CD14-positive monocyte (primary cell): ENCODE results near the gene POU2F1. TPM values are rescaled to one million over a fixed set of nuclear protein-coding genes. Genes with fewer than 3 reads are reported as not detected.
A peak's percentile ranks its signal among the peaks of the same experiment; 100 is the strongest.

Experiments used
- DNase-seq, 3 donors: peaks; one replicate each; pipeline ENCODE4 v3.0.0-alpha.2; 2011 to 2022
- H2AFZ ChIP-seq: 2 replicates; pipeline ENCODE4 v1.6.0; 2012; ENCODE audit warnings: mild to moderate bottlenecking, low read depth, low read length, inconsistent platforms; ENCODE audit not compliant: insufficient read depth, poor library complexity, severe bottlenecking
- H3K27ac ChIP-seq, 2 donors: 1 replicate in 1 of 2; 2 replicates in 1 of 2; pipeline ENCODE4 v1.5.1; 2012 to 2013; ENCODE audit warnings: low read length in 2 of 2, control low read depth in 1 of 2, inconsistent platforms in 1 of 2, low read depth in 1 of 2, mild to moderate bottlenecking in 1 of 2
- H3K27me3 ChIP-seq, 2 donors: one replicate each; pipeline versions ENCODE4 v1.6.0 to v1.6.1; 2011 to 2013; ENCODE audit warnings: low read length in 2 of 2; ENCODE audit not compliant: control insufficient read depth in 2 of 2, insufficient read depth in 2 of 2
- H3K36me3 ChIP-seq, 2 donors: replicated peaks in 1 of 2; 1 replicate in 1 of 2; 2 replicates in 1 of 2; pipeline versions ENCODE4 v1.5.1 to v1.6.1; 2012 to 2013; ENCODE audit warnings: low read length in 2 of 2, control low read depth in 1 of 2, inconsistent platforms in 1 of 2, mild to moderate bottlenecking in 1 of 2; ENCODE audit not compliant: insufficient read depth in 2 of 2, control insufficient read depth in 1 of 2
- H3K4me1 ChIP-seq, 2 donors: 1 replicate in 1 of 2; 2 replicates in 1 of 2; pipeline versions ENCODE4 v1.5.1 to v1.6.1; 2012 to 2013; ENCODE audit warnings: low read length in 2 of 2, control low read depth in 1 of 2, inconsistent platforms in 1 of 2, mild to moderate bottlenecking in 1 of 2, moderate library complexity in 1 of 2; ENCODE audit not compliant: insufficient read depth in 2 of 2, control insufficient read depth in 1 of 2
- H3K4me2 ChIP-seq: replicated peaks from 2 replicates; pipeline ENCODE3; 2012; ENCODE audit warnings: low read length, moderate library complexity, mild to moderate bottlenecking; ENCODE audit not compliant: poor library complexity, severe bottlenecking; ENCODE audit errors: extremely low read depth
- H3K4me3 ChIP-seq, 3 experiments: fragments of 200-600 bp in 1 of 3; sonication (generic) in 1 of 3; replicated peaks in 1 of 3; 1 replicate in 2 of 3; 2 replicates in 1 of 3; pipeline ENCODE4 v1.5.1; 2011 to 2013; ENCODE audit warnings: low read length in 3 of 3, mild to moderate bottlenecking in 3 of 3, control low read depth in 2 of 3, low read depth in 2 of 3, inconsistent platforms in 1 of 3, moderate library complexity in 1 of 3
- H3K79me2 ChIP-seq: 2 replicates; pipeline ENCODE4 v1.6.0; 2012; ENCODE audit warnings: mild to moderate bottlenecking, control low read depth, inconsistent platforms, low read length, moderate library complexity; ENCODE audit not compliant: insufficient read depth
- H3K9ac ChIP-seq: 2 replicates; pipeline ENCODE4 v1.6.0; 2017; ENCODE audit warnings: low read length, mild to moderate bottlenecking; ENCODE audit not compliant: insufficient read depth, poor library complexity, severe bottlenecking
- H3K9me3 ChIP-seq, 2 donors: replicated peaks in 1 of 2; 1 replicate in 1 of 2; 2 replicates in 1 of 2; pipeline versions ENCODE4 v1.5.1 to v1.6.1; 2012 to 2013; ENCODE audit warnings: low read length in 2 of 2, control low read depth in 1 of 2; ENCODE audit not compliant: control insufficient read depth in 1 of 2, insufficient read depth in 1 of 2
- H4K20me1 ChIP-seq: 2 replicates; pipeline ENCODE4 v1.6.0; 2012; ENCODE audit warnings: mild to moderate bottlenecking, low read length, control low read depth, moderate library complexity; ENCODE audit not compliant: insufficient read depth
- H3K27ac Mint-ChIP-seq, 7 donors: one replicate each; pipeline ENCODE4 v1.8.0; 2020; ENCODE audit warnings: mild to moderate bottlenecking in 7 of 7, mixed read lengths in 7 of 7, moderate library complexity in 6 of 7, inconsistent platforms in 2 of 7
- H3K27me3 Mint-ChIP-seq, 3 donors: one replicate each; pipeline ENCODE4 v1.8.0; 2021 to 2022; ENCODE audit warnings: low read depth in 3 of 3, mild to moderate bottlenecking in 3 of 3, mixed read lengths in 3 of 3, moderate library complexity in 3 of 3, inconsistent platforms in 1 of 3
- H3K36me3 Mint-ChIP-seq, 2 donors: one replicate each; pipeline ENCODE4 v1.8.0; 2020; ENCODE audit warnings: mixed read lengths in 2 of 2, inconsistent platforms in 1 of 2, mild to moderate bottlenecking in 1 of 2
- H3K4me1 Mint-ChIP-seq: one replicate; pipeline ENCODE4 v1.8.0; 2020; ENCODE audit warnings: mild to moderate bottlenecking, mixed read lengths
- H3K4me3 Mint-ChIP-seq, 2 donors: one replicate each; pipeline ENCODE4 v1.8.0; 2020; ENCODE audit warnings: mild to moderate bottlenecking in 2 of 2, mixed read lengths in 2 of 2, moderate library complexity in 1 of 2
- H3K9me3 Mint-ChIP-seq, 7 donors: one replicate each; pipeline ENCODE4 v1.8.0; 2020 to 2022; ENCODE audit warnings: mixed read lengths in 7 of 7, mild to moderate bottlenecking in 6 of 7, moderate library complexity in 6 of 7, inconsistent platforms in 2 of 7
- CTCF ChIP-seq: fragments of 200-600 bp; IDR thresholded peaks from one replicate; pipeline ENCODE4 v1.8.0; 2022; ENCODE audit warnings: antibody characterized with exemption, mild to moderate bottlenecking
- WGBS: methylation state at CpG from one replicate; pipeline ENCODE4 v1.1.5; 2013; ENCODE audit warnings: missing lambda C conversion rate; ENCODE audit not compliant: insufficient coverage; 5-methylcytosine and 5-hydroxymethylcytosine counted together
- intact Hi-C, 2 donors: fragments of 100-400 bp; cut with micrococcal nuclease; formaldehyde crosslinking; loops; one replicate each; pipeline versions ENCODE4 v1.15.0 to v1.15.1; 2023
- polyA plus RNA-seq, 3 donors: library from polyadenylated mRNA; depleted of rRNA in 1 of 3; unstranded in 2 of 3; stranded (reverse) in 1 of 3; fragments of 300-500 nt in 2 of 3; fragments of >200 nt in 1 of 3; fragmentation: Illumina TruSeq in 2 of 3; gene quantifications; 1 replicate in 2 of 3; 2 replicates in 1 of 3; pipeline ENCODE4 v1.2.3, GENCODE V29; 2012 to 2021

POU2F1 gene
- polyA plus RNA-seq, 3 donors, result 2.3 to 4.2 (median 3.9) TPM

- H3K9me3 Mint-ChIP-seq, result peaks cover 0 to 2% (median 0%) of the 10 kb centered on the region in 7 donors
- TF ChIP-seq CTCF, result no peak
- WGBS, result 0% methylated on average over 2 of the region's 3 CpGs
- H3K36me3 Mint-ChIP-seq, result no peaks in the 10 kb centered on the region
- H3K27ac ChIP-seq, result peak overlapping the region; percentile 34 to 85
- peaks cover 0 to 3% (median 0%) of the 10 kb centered on the region in 3 donors for H3K27me3 Mint-ChIP-seq
- peaks cover 17 to 22% of the 10 kb centered on the region in 2 donors for H3K4me1 ChIP-seq
- H3K9ac ChIP-seq, result peak overlapping the region; percentile 48
- peak overlapping the region; percentile 73 to 83 for H3K4me3 Mint-ChIP-seq
- H3K79me2 ChIP-seq, result no peaks in the 10 kb centered on the region
- H3K9me3 ChIP-seq, result no peaks in the 10 kb centered on the region
- H4K20me1 ChIP-seq, result no peaks in the 10 kb centered on the region
- H3K4me2 ChIP-seq, result peak overlapping the region; percentile 77
- H3K27ac Mint-ChIP-seq, result peak overlapping the region; percentile 86 to 97 (median 94)
- intact Hi-C loops, result loop anchor here (10.0 kb wide), 2 partner anchors 88 to 382 kb away; no protein-coding TSS in a partner anchor
- H2AFZ ChIP-seq, result peak overlapping the region; percentile 87
- no peaks in the 10 kb centered on the region for H3K27me3 ChIP-seq
- H3K4me1 Mint-ChIP-seq, result peaks cover 24% of the 10 kb centered on the region
- no peaks in the 10 kb centered on the region for H3K36me3 ChIP-seq
- peak; percentile 39 to 63 (median 52) for DNase-seq
- peak overlapping the region; percentile 26 to 69 (median 38) for H3K4me3 ChIP-seq
Observed at GRCh38 chr1:167446966-167447365, 226.3 kb downstream of the POU2F1 start.

DNA sequence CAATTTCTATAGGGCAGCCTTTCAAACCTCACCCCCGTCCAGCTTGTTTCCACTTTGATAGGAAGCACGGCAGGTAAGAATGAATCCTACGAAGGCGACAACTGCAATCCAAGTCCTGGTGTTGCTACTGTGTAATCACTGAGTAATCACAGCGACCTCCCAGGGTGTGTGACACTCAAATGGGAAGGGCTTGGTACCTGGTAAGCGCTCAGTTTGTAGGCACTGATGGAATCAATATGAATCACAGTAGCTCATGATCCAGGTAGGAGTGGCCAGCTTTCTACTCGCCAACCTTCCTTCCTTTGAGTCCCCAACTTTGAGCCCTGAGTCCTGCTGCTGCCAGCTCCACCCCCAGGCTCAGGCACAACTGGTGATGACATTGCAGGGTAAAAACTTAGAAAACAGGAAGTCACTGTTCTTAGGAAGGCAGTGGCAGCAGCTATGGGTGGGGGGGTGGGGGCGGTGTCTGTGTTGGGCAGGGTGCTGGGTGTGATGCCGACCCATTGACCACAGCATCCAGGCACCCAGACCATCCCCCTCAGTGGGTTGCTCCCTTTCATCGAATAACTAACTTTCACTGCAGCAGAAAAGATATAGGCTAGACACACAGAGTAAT is 226.9 kb downstream of the POU2F1 start:
- Histone ChIP-seq H3K27me3 (no peaks in the 10 kb centered on the region), H3K4me2 (peak overlapping the region; percentile 77), H3K4me1 (peaks cover 17 to 22% of the 10 kb centered on the region in 2 donors), H3K36me3 (no peaks in the 10 kb centered on the region), H4K20me1 (no peaks in the 10 kb centered on the region), H2AFZ (peak overlapping the region; percentile 87), H3K27ac (peak overlapping the region; percentile 34 to 85), H3K4me3 (peak overlapping the region; percentile 26 to 69 (median 38)), H3K9ac (peak overlapping the region; percentile 48), H3K79me2 (no peaks in the 10 kb centered on the region), H3K9me3 (no peaks in the 10 kb centered on the region)
- Mint-ChIP-seq H3K27ac (peak overlapping the region; percentile 86 to 97 (median 94)), H3K27me3 (peaks cover 2 to 5% (median 3%) of the 10 kb centered on the region in 3 donors), H3K9me3 (peaks cover 0 to 2% (median 0%) of the 10 kb centered on the region in 7 donors), H3K4me1 (peaks cover 23% of the 10 kb centered on the region), H3K4me3 (peak overlapping the region; percentile 73 to 83), H3K36me3 (no peaks in the 10 kb centered on the region)
- WGBS, result 0% methylated on average over 5 of the region's 10 CpGs
- TF ChIP-seq CTCF, result no peak
- peak; percentile 71 to 82 (median 78) for DNase-seq
- intact Hi-C loops, result loop anchor here (10.0 kb wide), 2 partner anchors 87 to 383 kb away; no protein-coding TSS in a partner anchor
